AG04450 (cell line): ENCODE results near the gene SAPCD2. TPM values are rescaled to one million over a fixed set of nuclear protein-coding genes. Genes with fewer than 3 reads are reported as not detected.

ENCODE experiments used
- CTCF ChIA-PET: fragments of 300-600, 350-600 bp; formaldehyde crosslinking; extraction: SDS; loops from one replicate; lab custom pipeline; 2022; ENCODE audit warnings: antibody characterized with exemption, inconsistent platforms; lab: Charles Lee
- POLR2A ChIA-PET: fragments of 350-600 bp; formaldehyde crosslinking; extraction: SDS; loops from one replicate; lab custom pipeline; 2021; ENCODE audit warnings: antibody characterized with exemption, inconsistent platforms; lab: Yijun Ruan, JAX
- DNase-seq: peaks from one replicate; pipeline ENCODE4 v3.0.0-alpha.2; 2011; ENCODE audit warnings: low read depth, low spot score
- H3K27ac ChIP-seq: one replicate; pipeline ENCODE4 v1.5.1; 2012; ENCODE audit warnings: low read depth, low read length, control low read depth
- H3K27me3 ChIP-seq: one replicate; pipeline ENCODE4 v1.6.0; 2012; ENCODE audit warnings: low read length; ENCODE audit not compliant: control insufficient read depth, insufficient read depth
- H3K4me3 ChIP-seq: 2 replicates; pipeline ENCODE4 v1.5.1; 2011; ENCODE audit warnings: mild to moderate bottlenecking, low read depth, low read length, control low read depth
- H3K9me3 ChIP-seq: 2 replicates; pipeline ENCODE4 v1.5.1; 2012; ENCODE audit warnings: low read length; ENCODE audit not compliant: control insufficient read depth, insufficient read depth
- polyA plus RNA-seq: library from polyadenylated mRNA; depleted of rRNA; stranded (reverse); fragments of >200 nt; gene quantifications from 2 replicates; pipeline ENCODE4 v1.2.3, GENCODE V29; 2011
- TF ChIP-seq, protein P1 (sequence below): IDR thresholded peaks from 2 replicates; pipeline ENCODE4 v1.5.1; 2011; ENCODE audit warnings: low read depth, low read length, control low read depth, inconsistent platforms

SAPCD2 gene
- polyA plus RNA-seq, 1 experiment, result 1.5 TPM

DNA sequence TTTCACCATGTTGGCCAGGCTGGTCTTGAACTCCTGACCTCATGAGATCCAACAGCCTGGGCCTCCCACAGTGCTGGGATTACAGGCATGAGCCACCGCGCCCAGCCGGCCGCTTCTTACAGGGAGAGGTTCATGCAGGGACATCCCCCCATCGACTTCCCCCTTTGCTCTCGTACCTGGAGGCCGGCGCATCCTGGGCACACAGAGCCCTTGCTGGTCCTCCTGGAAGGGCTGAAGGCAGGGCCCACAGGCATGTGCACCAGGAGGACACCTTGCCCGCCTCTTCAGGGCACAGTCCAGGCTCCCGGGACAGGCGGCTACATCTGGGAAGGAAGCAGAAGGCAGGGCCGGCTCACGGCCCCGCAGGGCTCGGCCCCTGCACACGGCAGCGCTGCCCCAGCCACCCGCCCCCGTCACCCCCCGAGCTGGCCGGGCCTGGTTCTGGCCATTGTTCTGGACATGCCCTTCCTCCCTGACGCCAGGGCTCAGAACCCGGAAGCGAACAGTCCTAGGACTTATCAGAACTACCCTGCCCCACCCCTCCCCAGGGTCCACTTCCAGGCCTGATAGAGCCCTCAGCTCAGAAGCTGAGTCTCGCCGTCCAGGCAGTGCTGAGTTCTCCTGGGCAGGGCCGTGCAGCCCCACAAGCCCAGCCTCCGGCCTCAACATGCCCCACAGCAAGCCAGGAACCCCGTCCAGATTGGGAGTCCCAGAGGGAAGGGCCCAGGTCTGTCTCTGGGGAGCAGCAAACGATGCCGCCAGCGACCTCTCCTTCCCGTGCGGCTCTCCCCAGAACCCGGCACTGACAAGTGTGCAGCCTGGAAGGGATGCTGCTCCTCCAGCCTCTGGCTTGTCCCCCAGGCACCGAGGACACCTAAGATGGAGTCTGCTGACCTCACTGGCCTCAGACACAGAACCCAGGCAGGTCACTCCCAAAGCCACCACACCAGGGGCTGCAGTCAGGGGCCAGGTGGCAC, 27.3 kb downstream of the SAPCD2 start:
- DNase-seq, result no peak
- peaks cover 7% of the 10 kb centered on the region for H3K27me3 ChIP-seq
- H3K9me3 ChIP-seq, result no peaks in the 10 kb centered on the region; the same call in 1 of the 2 replicates
- TF ChIP-seq, protein P1, sequence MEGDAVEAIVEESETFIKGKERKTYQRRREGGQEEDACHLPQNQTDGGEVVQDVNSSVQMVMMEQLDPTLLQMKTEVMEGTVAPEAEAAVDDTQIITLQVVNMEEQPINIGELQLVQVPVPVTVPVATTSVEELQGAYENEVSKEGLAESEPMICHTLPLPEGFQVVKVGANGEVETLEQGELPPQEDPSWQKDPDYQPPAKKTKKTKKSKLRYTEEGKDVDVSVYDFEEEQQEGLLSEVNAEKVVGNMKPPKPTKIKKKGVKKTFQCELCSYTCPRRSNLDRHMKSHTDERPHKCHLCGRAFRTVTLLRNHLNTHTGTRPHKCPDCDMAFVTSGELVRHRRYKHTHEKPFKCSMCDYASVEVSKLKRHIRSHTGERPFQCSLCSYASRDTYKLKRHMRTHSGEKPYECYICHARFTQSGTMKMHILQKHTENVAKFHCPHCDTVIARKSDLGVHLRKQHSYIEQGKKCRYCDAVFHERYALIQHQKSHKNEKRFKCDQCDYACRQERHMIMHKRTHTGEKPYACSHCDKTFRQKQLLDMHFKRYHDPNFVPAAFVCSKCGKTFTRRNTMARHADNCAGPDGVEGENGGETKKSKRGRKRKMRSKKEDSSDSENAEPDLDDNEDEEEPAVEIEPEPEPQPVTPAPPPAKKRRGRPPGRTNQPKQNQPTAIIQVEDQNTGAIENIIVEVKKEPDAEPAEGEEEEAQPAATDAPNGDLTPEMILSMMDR, result no peak
- no peak overlapping the region for H3K27ac ChIP-seq
- ChIA-PET CTCF (interaction anchor here (1.9 to 2.3 kb wide), 2 partner anchors 8 to 13 kb away, joined by 9 to 13 read pairs; no protein-coding TSS in a partner anchor), POLR2A (interaction anchor here (0.6 kb wide), 1 partner anchor 134 kb away, joined by 3 read pairs; no protein-coding TSS in a partner anchor)
- no peak overlapping the region for H3K4me3 ChIP-seq

DNA sequence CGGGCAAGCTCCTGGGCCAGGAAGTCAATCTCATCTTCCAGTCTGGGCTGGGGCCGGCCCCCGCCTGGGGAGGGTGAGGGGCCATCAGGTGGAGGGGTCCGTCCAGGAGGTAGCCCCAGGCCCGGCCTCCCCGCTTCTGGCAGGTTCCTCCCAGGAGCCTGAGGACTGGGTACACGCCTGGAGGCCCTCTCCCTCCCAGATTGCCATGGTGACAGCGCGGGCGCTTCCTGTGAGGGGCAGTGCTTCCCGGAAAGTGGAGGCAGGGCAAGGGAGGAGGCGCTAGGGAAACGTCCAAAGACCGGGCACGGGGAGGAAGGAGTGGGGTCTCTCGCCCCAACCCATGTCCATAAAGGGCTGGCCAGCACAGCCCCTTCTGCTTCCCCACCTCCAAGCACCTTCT, 29.2 kb downstream of the SAPCD2 start:
- CTCF ChIA-PET, result no interaction called here
- H3K9me3 ChIP-seq, result no peaks in the 10 kb centered on the region; the same call in 1 of the 2 replicates
- no peak overlapping the region for H3K27ac ChIP-seq
- no peak for DNase-seq
- POLR2A ChIA-PET, result no interaction called here
- no peak overlapping the region for H3K4me3 ChIP-seq
- TF ChIP-seq, protein P1, result no peak
- H3K27me3 ChIP-seq, result no peaks in the 10 kb centered on the region

DNA sequence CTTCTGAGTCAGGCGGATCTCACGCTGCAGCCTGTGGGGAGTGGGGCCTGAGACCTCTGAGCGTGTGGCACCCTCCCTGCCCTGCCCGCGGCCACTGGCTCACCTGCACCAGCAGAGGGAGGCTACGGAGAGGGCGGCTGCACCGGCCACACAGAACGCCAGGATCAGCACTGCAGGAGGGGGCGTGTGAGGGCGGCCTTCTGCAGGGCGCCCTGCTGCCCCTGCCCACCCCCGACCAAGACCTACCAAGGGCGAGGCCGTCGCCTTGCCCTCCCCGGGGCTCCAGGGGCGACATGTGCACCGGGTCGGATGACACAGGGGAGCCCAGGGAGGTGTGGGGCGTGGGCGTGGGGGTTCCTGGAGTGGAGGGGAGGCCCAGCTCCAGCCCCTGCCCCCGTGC, 29.8 kb downstream of the SAPCD2 start:
- no peaks in the 10 kb centered on the region for H3K27me3 ChIP-seq
- no peak overlapping the region for H3K27ac ChIP-seq
- CTCF ChIA-PET, result no interaction called here
- no peak overlapping the region for H3K4me3 ChIP-seq
- no peak for DNase-seq
- TF ChIP-seq, protein P1, result no peak
- POLR2A ChIA-PET, result no interaction called here
- no peaks in the 10 kb centered on the region; the same call in 1 of the 2 replicates for H3K9me3 ChIP-seq

DNA sequence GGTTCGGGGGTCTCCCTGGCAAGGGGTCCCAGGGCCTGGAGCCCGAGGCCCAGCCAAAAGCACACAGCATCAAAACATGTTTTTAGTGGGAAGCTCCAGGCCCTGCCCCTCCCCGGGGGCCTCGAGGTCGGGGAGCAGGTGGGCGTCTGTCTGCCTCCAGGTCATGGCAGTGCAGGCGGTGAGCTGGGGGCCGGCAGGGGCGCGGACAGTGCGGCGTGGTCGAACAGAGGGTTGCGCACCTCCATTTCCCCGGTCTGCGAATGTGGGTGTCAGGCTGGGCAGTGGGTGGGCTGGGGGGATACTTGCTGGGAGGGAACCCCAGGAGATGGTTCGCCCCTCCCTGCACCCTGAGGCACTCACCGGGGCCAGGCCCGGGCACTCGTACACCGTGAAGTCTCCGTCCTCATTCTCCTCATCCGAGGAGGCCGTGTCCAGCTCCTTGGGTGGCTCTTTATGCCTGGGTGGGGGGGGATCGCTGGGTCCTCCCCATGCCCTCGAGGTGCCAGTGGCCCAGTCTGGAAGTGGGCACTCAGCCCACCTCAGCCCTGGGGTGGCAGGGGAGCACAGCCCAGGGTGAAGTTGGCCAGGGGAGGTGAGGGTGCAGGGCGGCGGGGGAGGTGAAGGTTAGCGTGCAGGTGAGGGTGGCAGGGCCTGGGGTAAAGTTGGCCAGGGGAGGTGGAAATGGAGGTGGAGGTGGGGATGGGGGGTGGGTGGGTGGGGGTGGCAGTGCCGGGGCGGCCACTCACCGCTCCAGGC, 30.6 kb downstream of the SAPCD2 start:
- TF ChIP-seq, protein P1, result no peak
- H3K4me3 ChIP-seq, result no peak overlapping the region
- no peak for DNase-seq
- no peaks in the 10 kb centered on the region; the same call in 1 of the 2 replicates for H3K9me3 ChIP-seq
- no peak overlapping the region for H3K27ac ChIP-seq
- H3K27me3 ChIP-seq, result no peaks in the 10 kb centered on the region
- CTCF ChIA-PET, result interaction anchor here (1.0 to 1.3 kb wide), 2 partner anchors 10 to 24 kb away, joined by 3 to 8 read pairs; no protein-coding TSS in a partner anchor
- POLR2A ChIA-PET, result no interaction called here
